ENCODE results near the gene DCXR. TPM values are rescaled to one million over a fixed set of nuclear protein-coding genes. Genes with fewer than 3 reads are reported as not detected.

Gene DCXR
- total RNA-seq, 2 donors from 2014 or later: 55.6 to 77.5 TPM

- Mint-ChIP-seq H3K36me3 (ENCODE audit: low read depth) (no peaks in the 10 kb centered on the region), H3K4me1 (peaks cover 4% of the 10 kb centered on the region), H3K27ac (no peak overlapping the region), H3K27me3 (no peaks in the 10 kb centered on the region), H3K4me3 (no peak overlapping the region)
- no peaks in the 10 kb centered on the region for H3K9me3 ChIP-seq (ENCODE audit: control insufficient read depth, low read length, poor library complexity, severe bottlenecking)
- DNase-seq: no peak
- ATAC-seq: no peak
These were observed 45.0 kb downstream of the DCXR start for GRCh38 chr17:81992306-81993102.

DNA sequence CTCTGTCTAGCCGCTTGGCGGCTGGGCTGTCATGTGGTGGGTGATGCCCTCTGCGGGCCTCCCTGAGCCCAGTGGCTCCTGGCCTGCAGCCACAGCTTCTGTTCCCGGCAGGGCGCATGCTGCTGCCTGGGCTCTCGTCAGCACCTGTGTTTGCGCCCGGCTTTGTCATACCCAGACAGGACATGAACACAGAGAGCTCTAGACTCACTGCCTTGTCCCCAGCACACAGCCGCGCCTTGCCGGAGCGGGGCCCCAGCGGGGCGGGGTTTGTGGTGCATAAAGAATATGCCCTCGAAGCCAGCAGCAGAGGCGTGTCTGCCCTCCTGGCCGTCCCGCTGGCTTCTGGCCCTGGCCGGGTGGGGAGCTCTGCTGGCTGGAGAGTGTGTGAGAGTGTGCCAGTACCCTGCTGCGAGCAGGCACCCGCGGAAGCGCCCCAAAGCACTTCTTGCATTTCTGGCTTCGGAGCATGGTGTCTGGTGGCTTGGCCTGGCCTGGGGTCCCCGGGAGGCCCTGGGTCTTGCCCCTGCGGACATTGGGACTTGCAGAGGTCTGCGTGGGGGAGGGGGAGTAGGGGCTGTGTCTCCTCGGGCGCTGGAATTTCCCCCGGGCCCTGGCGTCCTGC, 45.7 kb downstream of the DCXR start:
- no peaks in the 10 kb centered on the region for H3K9me3 ChIP-seq (ENCODE audit: control insufficient read depth, low read length, poor library complexity, severe bottlenecking)
- H3K27me3 Mint-ChIP-seq: no peaks in the 10 kb centered on the region
- ATAC-seq (no peak), DNase-seq (no peak)
- H3K4me1 Mint-ChIP-seq: peaks cover 4% of the 10 kb centered on the region
- no peak overlapping the region for H3K27ac Mint-ChIP-seq
- H3K4me3 Mint-ChIP-seq: no peak overlapping the region
- no peaks in the 10 kb centered on the region for H3K36me3 Mint-ChIP-seq (ENCODE audit: low read depth)

- ATAC-seq (no peak), DNase-seq (no peak)
- no peaks in the 10 kb centered on the region for H3K9me3 ChIP-seq (ENCODE audit: control insufficient read depth, low read length, poor library complexity, severe bottlenecking)
- H3K27ac Mint-ChIP-seq: no peak overlapping the region
- peaks cover 4% of the 10 kb centered on the region for H3K4me1 Mint-ChIP-seq
- H3K27me3 Mint-ChIP-seq: no peaks in the 10 kb centered on the region
- no peak overlapping the region for H3K4me3 Mint-ChIP-seq
- no peaks in the 10 kb centered on the region for H3K36me3 Mint-ChIP-seq (ENCODE audit: low read depth)
These were observed 46.4 kb downstream of the DCXR start for GRCh38 chr17:81990836-81991683.

GRCh38 chr17:81987161-81987770, 50.2 kb downstream of the DCXR start:
- Mint-ChIP-seq H3K36me3 (ENCODE audit: low read depth) (peaks cover 8% of the 10 kb centered on the region), H3K27ac (no peak overlapping the region), H3K4me3 (no peak overlapping the region), H3K4me1 (peaks cover 12% of the 10 kb centered on the region), H3K27me3 (no peaks in the 10 kb centered on the region)
- ATAC-seq (no peak), DNase-seq (no peak)
- no peaks in the 10 kb centered on the region for H3K9me3 ChIP-seq (ENCODE audit: control insufficient read depth, low read length, poor library complexity, severe bottlenecking)

GRCh38 chr17:81986606-81987005, 50.9 kb downstream of the DCXR start:
- no peak overlapping the region for H3K27ac Mint-ChIP-seq
- peaks cover 8% of the 10 kb centered on the region for H3K36me3 Mint-ChIP-seq (ENCODE audit: low read depth)
- ATAC-seq (no peak), DNase-seq (no peak)
- no peak overlapping the region for H3K4me3 Mint-ChIP-seq
- H3K27me3 Mint-ChIP-seq: no peaks in the 10 kb centered on the region
- peaks cover 12% of the 10 kb centered on the region for H3K4me1 Mint-ChIP-seq
- H3K9me3 ChIP-seq (ENCODE audit: control insufficient read depth, low read length, poor library complexity, severe bottlenecking): no peaks in the 10 kb centered on the region

Other genes with a start within 250 kb of the DCXR start
- gene GCGR, start 233.5 kb downstream of the DCXR start, total RNA-seq: not detected
- gene MCRIP1, start 204.4 kb downstream of the DCXR start, total RNA-seq: 10 to 100 TPM; 50.3 to 51.9 TPM
- not detected for gene PPP1R27, start 202.6 kb downstream of the DCXR start, total RNA-seq
- gene P4HB, start 177.2 kb downstream of the DCXR start, total RNA-seq: 100 to 1,000 TPM; 281 to 320 TPM
- gene ARHGDIA, start 166.4 kb downstream of the DCXR start, total RNA-seq: 100 to 1,000 TPM; 564 to 643 TPM
- gene ALYREF, start 146.1 kb downstream of the DCXR start, total RNA-seq: 10 to 100 TPM; 79.9 to 88.8 TPM
- gene ANAPC11, start 146.0 kb downstream of the DCXR start, total RNA-seq: 10 to 100 TPM; 32.8 to 36.2 TPM
- not detected for gene NPB, start 135.5 kb downstream of the DCXR start, total RNA-seq
- 10 to 100 TPM; 21.6 to 26.0 TPM for gene PCYT2, start 126.3 kb downstream of the DCXR start, total RNA-seq
- 10 to 100 TPM; 48.9 to 58.2 TPM for gene SIRT7, start 119.5 kb downstream of the DCXR start, total RNA-seq
- gene MAFG, start 110.0 kb downstream of the DCXR start, total RNA-seq: 10 to 100 TPM; 15.4 to 23.0 TPM
- gene PYCR1, start 100.4 kb downstream of the DCXR start, total RNA-seq: 1 to 10 TPM in 1 of 2 donors, under 1 TPM in 1; 0.72 to 1.9 TPM
- not detected for gene MYADML2, start 90.5 kb downstream of the DCXR start, total RNA-seq
- not detected for gene NOTUM, start 76.5 kb downstream of the DCXR start, total RNA-seq
- 10 to 100 TPM; 38.1 to 40.1 TPM for gene ASPSCR1, start 60.1 kb downstream of the DCXR start, total RNA-seq
- 10 to 100 TPM; 20.9 to 21.1 TPM for gene CENPX, start 14.8 kb downstream of the DCXR start, total RNA-seq
- gene LRRC45, start 14.4 kb downstream of the DCXR start, total RNA-seq: 10 to 100 TPM; 12.9 to 13.5 TPM
- 1 to 10 TPM; 2.6 to 3.1 TPM for gene RAC3, start 6.0 kb downstream of the DCXR start, total RNA-seq
- gene RFNG, start 14.1 kb upstream of the DCXR start, total RNA-seq: 10 to 100 TPM; 26.5 to 28.3 TPM
- 10 to 100 TPM; 63.2 to 66.1 TPM for gene GPS1, start 14.2 kb upstream of the DCXR start, total RNA-seq
- gene DUS1L, start 28.1 kb upstream of the DCXR start, total RNA-seq: 100 to 1,000 TPM; 130 to 131 TPM
- gene FASN, start 60.5 kb upstream of the DCXR start, total RNA-seq: 100 to 1,000 TPM in 1 of 2 donors, 10 to 100 TPM in 1; 87.3 to 126 TPM
- gene CCDC57, start 175.1 kb upstream of the DCXR start, total RNA-seq: 10 to 100 TPM; 79.1 to 89.0 TPM
- 10 to 100 TPM; 47.2 to 56.2 TPM for gene SLC16A3, start 191.3 kb upstream of the DCXR start, total RNA-seq
- 100 to 1,000 TPM; 218 to 273 TPM for gene CSNK1D, start 236.0 kb upstream of the DCXR start, total RNA-seq